NCI-H1930 (cell line): ENCODE results near the gene GNGT2.

Experiments used
- DNase-seq, 2 experiments: peaks; one replicate each; lab custom pipeline; 2025; lab: John Stamatoyannopoulos, UW

The GNGT2 gene

DNA sequence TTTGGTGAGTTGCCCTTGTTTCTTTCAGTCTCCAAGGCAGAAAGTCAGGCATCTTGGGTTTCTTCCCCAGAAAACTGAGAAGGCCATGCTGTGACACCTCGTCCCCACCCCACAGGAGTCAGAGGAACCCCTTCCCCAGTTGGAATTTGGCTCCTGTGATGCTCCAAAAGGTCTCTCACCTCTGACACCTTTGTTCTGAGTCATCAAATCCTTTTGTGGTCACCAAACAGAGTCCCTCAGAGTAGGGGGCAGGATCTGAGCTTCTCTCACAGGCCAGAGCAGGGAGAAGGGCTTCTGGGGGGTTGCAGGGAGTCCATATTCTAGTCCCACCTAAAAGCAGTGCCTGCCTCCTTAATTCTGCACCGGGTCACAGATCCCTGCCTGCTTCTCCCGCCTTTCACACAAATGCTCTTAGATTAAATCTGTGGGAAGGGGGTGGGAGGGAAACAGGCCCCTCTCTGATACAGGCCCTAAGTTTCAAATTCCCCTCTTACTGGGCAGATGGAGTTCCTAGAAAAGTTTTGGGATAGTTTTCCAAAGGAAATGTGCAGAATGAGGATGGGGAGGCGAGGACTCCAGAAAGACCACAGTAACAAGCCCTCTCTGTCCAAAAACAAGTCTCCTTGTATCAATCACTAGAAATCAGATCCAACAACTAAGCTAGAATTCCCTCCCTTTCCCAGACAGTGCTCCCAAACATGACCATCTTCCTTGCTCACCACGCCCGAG lies 18.9 kb upstream of the GNGT2 start:
- DNase-seq: no peak

- peak; percentile 32 to 48 for DNase-seq
Observed at GRCh38 chr17:49227436-49228261, 17.3 kb upstream of the GNGT2 start.

DNA sequence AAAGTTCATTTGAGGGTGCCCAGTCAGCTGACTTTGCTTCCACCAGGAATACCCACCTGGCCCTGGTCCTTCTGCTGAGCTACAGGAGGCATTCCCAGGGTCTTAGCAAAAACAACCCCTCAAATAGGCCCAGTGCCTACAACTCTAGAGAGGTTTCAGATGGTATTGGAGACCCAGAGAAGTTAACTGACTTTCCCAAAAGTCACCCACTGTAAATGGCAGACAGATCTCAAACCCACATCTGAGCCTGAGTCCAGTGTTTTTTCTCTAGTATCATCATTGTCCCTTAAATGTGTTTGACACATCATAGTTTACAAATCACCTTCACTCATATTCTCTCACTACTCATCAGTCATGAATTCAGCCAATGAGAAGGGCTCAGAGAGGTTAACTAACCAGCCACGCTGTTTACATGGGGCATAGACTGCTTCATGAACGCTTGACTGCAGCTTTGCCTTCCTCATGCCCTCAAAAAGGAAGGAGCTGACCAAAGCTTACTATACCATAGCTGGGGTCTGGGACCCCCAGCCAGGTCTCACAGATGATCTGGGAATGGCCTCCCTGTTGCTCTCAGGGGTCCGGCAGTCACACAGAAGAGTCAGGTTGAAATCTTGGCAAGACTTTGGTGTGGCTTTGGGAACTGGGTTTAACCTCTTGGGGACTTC lies 16.5 kb upstream of the GNGT2 start:
- no peak for DNase-seq

DNA sequence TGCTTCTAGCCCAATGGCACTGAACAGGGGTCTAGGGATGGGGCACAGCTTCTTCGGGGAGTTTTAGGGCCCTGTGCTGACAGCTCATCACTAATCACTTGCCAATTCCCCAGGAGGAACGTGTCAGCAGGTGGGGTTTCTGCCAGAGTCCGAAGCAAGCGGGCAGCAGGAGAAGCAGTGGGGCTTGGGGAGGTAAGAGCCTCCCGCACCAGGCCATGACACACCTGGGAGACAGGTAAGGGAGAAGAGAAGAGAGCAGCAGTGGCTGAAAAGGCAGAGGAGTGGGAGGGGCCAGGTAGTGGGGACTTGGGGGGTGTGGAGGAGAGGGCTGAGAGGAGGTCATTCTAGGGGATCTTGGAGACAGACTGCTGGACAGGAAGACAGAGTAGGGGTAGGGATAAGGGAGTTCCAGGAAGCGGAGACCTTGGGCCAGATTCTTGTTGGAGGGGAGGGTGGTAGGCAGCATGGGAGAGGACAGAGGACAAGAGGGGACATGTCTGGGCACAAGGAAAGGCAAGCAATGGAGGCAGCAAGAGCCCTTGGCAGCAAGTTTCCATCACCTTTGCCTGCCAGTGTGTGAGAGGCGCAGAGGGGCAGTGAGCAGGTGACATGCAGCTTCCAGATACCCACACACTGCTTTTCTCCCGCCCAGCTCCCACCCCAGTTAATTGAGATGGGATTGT lies 15.3 kb upstream of the GNGT2 start:
- DNase-seq: no peak

GRCh38 chr17:49224997-49225337 lies 14.6 kb upstream of the GNGT2 start:
- no peak for DNase-seq

GRCh38 chr17:49224198-49224996 lies 14.0 kb upstream of the GNGT2 start:
- peak in 1 of 2 experiments; percentile 9 for DNase-seq

DNA sequence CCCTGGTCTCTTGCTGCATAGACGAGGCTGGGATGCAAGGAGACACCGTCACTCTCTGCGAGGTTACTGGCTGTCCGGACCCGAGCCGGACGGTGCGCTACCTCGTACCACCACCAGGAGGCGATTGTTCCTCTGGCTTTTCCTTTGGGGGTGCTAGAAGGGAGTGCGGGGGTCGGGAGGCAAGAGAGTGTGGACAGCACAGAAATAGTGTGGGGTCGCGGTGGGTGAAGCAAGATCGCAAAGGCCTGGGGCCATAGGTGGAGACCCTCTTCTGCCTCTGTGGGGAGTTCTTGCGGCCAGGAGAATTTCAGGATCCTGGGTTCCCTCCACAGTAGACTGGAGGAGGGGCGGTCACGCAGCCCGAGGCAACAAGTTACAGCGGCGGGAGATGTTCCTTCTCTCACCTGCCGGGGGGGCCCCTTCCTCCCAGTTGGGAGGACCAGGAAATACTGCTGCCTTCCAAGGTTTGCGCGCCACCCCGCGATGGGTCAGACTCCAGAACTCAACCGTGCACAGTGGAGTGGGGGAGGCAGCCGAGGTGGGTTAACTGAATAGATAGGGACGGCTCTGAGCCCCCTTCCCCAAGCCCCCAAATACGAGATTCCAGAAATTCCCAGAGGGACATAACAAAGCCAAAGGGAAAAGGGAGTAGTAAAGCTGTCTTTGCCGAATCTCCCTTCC lies 13.3 kb upstream of the GNGT2 start:
- peak in 1 of 2 experiments; percentile 57 for DNase-seq

DNA sequence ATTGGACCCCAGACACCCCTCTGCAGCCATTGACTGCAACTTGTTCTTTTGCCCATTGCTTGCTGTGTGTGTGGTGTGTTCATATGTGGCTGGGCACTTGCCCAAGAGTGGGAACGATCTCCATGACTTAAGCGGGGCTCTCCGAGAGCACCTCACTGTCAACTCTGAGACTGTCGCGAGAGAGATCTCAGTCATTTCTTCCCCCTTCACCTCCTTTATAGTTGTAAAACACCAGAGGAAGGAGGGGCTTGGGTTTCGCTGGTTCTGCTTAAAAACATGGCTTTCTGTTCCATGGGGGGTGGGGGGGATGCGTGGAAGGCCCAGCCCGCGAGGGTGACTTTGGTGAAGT lies 12.8 kb upstream of the GNGT2 start:
- DNase-seq: no peak

DNA sequence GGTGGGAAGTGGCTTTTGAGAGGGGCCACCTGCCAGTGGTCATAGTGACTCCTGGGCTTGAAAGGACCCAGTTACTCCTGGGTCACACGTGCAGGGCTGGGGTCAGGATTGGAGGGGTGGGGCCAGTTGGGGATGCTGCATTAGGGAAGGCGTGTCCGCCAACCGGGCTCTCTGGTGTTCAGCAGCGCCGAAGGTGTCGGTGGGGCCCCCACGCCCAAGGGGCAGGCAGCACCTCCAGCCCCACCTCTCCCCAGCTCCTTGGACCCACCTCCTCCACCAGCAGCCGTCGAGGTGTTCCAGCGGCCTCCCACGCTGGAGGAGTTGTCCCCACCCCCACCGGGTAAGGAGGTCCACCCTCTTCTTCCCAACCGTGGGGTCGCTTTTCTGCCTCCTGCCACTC lies 9.6 kb upstream of the GNGT2 start:
- no peak for DNase-seq

DNA sequence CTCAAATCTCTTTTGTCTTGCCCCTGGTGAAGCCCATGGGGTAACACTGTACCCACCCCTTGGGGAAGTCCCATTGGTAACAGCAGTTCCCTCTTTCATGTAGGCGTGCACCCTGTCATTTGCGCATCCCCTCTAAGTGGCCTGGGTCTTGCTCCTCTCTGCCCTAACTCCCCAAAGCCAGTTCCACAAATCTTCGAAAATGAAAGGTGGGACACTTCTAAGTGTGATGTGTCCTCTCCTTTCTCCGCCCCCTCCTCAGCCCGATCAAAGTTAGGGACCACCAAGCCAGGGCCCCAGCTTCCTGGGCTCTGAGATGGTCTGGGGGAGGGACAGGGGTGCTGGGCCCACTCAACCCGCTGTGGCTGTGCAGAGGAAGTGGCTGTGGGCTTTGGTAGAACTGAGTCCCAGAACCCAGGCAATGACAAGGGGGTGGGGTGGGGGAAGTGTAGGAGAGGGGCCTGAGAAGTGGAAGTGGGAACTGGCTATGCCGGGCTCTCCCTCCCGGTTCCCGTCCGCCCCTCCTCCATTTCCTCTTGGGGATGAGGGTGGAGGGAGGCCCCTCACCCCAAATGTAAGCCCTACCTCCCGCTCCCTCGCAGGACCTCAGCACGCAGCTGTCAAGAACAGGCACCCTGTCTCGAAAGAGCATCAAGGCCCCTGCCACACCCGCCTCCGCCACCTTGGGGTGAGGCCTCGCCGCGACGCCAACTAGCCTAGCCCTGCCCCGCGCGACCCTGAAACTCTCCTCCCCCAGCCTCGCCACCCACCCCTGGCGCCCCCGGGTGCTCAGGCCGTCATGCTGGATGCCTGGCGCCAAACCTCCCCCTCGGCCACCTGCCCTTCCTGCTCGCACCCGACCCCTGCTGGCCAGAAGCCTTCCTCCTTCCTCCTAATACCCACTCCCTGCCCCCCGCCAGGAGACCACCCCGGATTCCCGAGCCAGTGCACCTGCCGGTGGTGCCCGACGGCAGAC lies 8.9 kb upstream of the GNGT2 start:
- DNase-seq: no peak

DNA sequence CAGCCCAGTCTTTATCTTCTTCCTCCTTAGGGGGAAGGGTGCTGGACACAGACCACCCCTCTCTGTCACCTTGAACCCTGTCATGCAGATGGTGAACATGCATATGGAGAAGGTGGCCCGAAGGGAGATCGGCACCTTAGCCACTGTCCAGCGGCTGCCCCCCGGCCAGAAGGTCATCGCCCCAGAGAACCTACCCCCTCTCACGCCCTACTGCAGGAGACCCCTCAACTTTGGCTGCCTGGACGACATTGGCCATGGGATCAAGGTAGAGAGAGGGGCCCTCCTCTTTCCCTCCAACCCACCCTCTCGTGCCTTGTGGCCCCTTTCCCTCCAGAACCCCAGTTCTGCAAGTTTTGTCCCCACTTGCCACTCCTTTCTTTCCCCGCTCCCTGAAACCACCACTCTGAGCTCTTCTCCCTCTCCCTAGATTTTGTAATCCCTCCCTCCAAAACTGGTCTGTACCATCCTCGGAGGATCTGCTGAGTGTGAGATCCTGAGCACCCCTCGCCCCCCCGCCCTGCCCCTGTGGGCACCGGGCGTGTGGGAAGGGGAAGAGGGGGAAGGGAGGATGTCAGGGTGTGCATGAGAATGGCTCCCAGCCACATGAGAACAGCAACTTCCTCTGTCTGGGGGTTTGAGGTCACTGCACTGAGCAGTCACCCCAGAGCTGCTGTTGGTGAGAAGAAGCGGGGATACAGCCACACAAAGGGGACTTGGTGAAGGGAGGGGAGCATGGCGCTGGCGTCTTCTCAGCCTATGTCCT lies 7.5 kb upstream of the GNGT2 start:
- DNase-seq: no peak

GRCh38 chr17:49216953-49217650 lies 6.7 kb upstream of the GNGT2 start:
- DNase-seq: no peak

DNA sequence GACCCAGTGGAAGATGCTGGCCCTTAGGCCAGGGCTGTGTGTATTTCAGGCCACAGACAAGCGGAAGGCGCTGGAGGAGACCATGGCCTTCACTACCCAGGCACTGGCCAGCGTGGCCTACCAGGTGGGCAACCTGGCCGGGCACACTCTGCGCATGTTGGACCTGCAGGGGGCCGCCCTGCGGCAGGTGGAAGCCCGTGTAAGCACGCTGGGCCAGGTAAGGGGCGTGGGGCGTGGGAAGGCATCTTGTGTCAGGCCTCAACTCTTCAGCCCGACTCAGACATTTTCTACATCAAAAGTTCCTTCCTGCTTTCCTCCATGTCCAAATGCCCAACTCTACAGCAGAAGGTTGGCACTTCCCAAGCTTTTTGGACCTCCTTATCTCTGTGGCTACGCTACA lies 6.1 kb upstream of the GNGT2 start:
- DNase-seq: no peak

GRCh38 chr17:49214676-49215360 lies 4.4 kb upstream of the GNGT2 start:
- DNase-seq: no peak

DNA sequence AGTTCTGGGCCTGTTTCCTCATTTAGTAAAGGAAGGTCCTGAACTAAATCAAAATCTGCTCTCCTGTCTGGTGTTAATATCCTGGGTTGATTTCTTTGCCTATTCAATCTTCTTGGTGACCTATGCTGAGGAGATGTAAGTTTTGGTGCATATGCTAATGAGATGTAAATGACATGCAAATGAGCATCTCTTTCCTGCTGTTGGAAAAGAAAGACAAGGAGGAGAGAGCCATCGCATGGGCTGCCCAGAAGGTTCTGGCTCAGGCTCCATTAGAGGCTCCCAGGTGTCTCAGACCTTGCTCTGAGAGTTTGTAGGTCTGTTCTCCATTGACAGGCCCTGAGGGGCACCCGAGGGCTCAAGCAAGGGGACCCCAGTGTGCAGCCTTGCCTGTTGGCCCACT lies 3.5 kb upstream of the GNGT2 start:
- no peak for DNase-seq

DNA sequence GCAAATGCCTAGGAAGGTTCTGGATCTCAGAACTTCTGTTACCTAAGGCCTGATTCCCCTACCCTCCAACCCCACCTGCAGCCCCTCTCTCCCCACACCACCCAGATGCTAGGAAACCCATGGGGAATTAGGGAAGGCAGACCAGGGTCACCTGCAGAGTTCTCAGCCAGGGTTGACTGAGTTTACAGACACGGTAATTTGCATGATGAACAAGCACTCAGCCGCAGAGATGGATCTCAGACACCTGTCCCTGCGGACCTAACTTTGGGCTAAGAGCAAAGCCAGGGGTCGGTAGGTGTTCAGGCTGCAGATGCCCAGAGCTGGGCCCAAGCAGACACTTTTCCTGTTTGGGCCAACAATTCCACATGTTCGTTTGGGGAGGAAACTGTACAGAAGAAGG lies 3.0 kb upstream of the GNGT2 start:
- no peak for DNase-seq

- no peak for DNase-seq
Observed at GRCh38 chr17:49209061-49209571, 1.3 kb downstream of the GNGT2 start.

- no peak for DNase-seq
Observed at GRCh38 chr17:49204516-49204915, 5.9 kb downstream of the GNGT2 start.
